ENCODE measurements around the gene TMEM106B. TPM values are rescaled to one million over a fixed set of nuclear protein-coding genes. Genes with fewer than 3 reads are reported as not detected.

Gene TMEM106B
- total RNA-seq, 2 donors from 2014 or later, result 14.9 to 20.6 TPM

- H3K36me3 Mint-ChIP-seq, result peaks cover 12% of the 10 kb centered on the region
- no peak overlapping the region for H3K4me3 Mint-ChIP-seq
- ATAC-seq (no peak), DNase-seq (ENCODE audit: low spot score) (no peak)
- H3K9me3 Mint-ChIP-seq, result no peaks in the 10 kb centered on the region
- H3K27ac Mint-ChIP-seq, result no peak overlapping the region
- no peaks in the 10 kb centered on the region for H3K27me3 Mint-ChIP-seq
- peaks cover 14 to 17% of the 10 kb centered on the region in 2 donors for H3K4me1 Mint-ChIP-seq (ENCODE audit: low read depth in 2 of 2)
Measured at GRCh38 chr7:12239806-12240205, 28.7 kb downstream of the TMEM106B start.

DNA sequence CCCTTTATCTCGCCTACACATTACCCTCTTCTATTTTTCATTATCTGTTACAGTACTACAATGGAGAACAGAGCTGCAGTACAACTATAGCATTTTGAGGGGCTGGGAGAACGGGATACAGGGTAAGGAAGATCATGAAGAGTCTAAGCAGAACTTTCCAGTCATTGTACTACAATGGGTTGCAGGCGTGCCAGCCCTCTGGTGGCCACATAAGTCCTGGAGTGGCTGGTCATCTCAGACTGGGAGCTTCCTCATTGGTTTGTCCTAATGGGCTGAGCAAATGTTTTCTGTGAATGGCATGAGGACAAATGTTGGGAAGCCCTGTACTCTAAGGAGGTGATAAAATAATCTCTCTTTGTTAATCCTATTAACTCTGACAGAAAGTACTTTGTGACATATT lies 33.0 kb downstream of the TMEM106B start:
- H3K4me1 Mint-ChIP-seq (ENCODE audit: low read depth in 2 of 2), result peaks cover 12 to 17% of the 10 kb centered on the region in 2 donors
- DNase-seq (ENCODE audit: low spot score) (no peak), ATAC-seq (no peak)
- no peak overlapping the region for H3K4me3 Mint-ChIP-seq
- peaks cover 3% of the 10 kb centered on the region for H3K36me3 Mint-ChIP-seq
- H3K9me3 Mint-ChIP-seq, result no peaks in the 10 kb centered on the region
- H3K27ac Mint-ChIP-seq, result no peak overlapping the region
- H3K27me3 Mint-ChIP-seq, result no peaks in the 10 kb centered on the region

DNA sequence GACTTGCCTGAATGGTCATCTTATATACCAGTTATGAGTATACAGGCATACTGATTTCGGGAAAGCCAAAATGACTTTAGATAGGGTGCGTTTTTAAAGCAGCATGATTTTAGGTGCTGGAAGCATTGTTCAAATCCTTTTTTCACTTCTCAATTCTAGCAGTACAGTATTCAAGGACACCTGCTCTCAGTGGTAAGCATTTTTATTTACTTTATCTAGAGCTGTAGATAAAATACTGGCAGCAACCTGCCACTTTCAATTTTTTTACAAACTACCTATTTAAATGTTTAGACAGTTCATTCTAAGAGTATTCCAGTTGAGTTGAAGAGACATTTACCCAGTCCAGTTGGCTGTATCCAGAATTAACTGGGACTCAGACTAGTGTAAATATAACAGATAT lies 33.6 kb downstream of the TMEM106B start:
- Mint-ChIP-seq H3K27ac (no peak overlapping the region), H3K36me3 (no peaks in the 10 kb centered on the region), H3K4me3 (no peak overlapping the region), H3K9me3 (no peaks in the 10 kb centered on the region), H3K27me3 (peaks cover 0 to under 1% of the 10 kb centered on the region in 2 donors), H3K4me1 (ENCODE audit: low read depth in 2 of 2) (peaks cover 7 to 14% of the 10 kb centered on the region in 2 donors)
- ATAC-seq (no peak), DNase-seq (ENCODE audit: low spot score) (no peak)

DNA sequence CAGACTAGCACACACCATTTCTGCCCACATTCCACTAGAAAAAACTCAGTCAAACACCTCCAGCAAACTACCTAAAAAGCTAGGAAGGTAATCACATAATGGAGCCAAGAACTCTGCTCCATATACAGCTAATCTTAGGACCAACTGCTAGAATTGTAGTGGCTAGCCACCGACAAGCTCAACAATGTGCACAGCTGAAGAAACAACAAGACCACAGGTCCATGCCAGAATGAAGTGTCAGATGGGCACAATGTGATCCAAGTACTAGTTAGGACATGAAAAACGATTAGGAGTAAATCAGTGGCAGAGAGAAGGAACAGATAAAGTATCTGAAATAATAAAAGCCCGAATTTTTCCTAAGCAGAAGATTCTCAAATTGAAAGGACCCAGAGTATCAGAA lies 38.6 kb downstream of the TMEM106B start:
- Mint-ChIP-seq H3K4me1 (ENCODE audit: low read depth in 2 of 2) (no peaks in the 10 kb centered on the region), H3K9me3 (peaks cover 16% of the 10 kb centered on the region), H3K27me3 (peaks cover 14 to 16% of the 10 kb centered on the region in 2 donors), H3K36me3 (peaks cover 25% of the 10 kb centered on the region), H3K4me3 (no peak overlapping the region), H3K27ac (no peak overlapping the region)
- no peak for ATAC-seq
- DNase-seq (ENCODE audit: low spot score), result no peak

DNA sequence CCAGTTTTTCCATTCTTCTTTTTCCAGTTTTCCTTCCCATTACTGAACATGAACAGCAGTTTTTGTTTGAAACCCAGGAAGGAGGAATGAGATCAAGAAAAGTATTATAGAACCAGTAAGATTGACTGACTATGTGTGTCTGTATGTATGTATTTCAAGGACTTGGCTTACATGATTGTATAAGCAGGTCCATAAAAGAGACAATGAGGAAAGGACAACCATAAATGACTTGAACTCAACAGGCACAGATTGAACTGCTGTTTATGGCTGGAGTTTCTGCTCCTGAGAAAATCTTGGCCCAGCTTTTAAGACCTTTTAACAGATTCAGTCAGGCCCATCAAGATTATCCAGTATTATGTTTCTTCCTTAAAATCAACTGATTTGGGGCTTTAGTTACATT lies 39.1 kb downstream of the TMEM106B start:
- Mint-ChIP-seq H3K36me3 (peaks cover 25% of the 10 kb centered on the region), H3K27ac (no peak overlapping the region), H3K27me3 (peaks cover 14 to 16% of the 10 kb centered on the region in 2 donors), H3K4me3 (no peak overlapping the region), H3K9me3 (peaks cover 16% of the 10 kb centered on the region), H3K4me1 (ENCODE audit: low read depth in 2 of 2) (no peaks in the 10 kb centered on the region)
- no peak for ATAC-seq
- DNase-seq (ENCODE audit: low spot score), result no peak

- Mint-ChIP-seq H3K4me1 (ENCODE audit: low read depth in 2 of 2) (peaks cover 0 to 2% of the 10 kb centered on the region in 2 donors), H3K9me3 (peaks cover 16% of the 10 kb centered on the region), H3K36me3 (peaks cover 25% of the 10 kb centered on the region), H3K4me3 (no peak overlapping the region), H3K27ac (no peak overlapping the region), H3K27me3 (peaks cover 14 to 16% of the 10 kb centered on the region in 2 donors)
- no peak for DNase-seq (ENCODE audit: low spot score)
- no peak for ATAC-seq
Measured at GRCh38 chr7:12256090-12256489, 45.0 kb downstream of the TMEM106B start.

DNA sequence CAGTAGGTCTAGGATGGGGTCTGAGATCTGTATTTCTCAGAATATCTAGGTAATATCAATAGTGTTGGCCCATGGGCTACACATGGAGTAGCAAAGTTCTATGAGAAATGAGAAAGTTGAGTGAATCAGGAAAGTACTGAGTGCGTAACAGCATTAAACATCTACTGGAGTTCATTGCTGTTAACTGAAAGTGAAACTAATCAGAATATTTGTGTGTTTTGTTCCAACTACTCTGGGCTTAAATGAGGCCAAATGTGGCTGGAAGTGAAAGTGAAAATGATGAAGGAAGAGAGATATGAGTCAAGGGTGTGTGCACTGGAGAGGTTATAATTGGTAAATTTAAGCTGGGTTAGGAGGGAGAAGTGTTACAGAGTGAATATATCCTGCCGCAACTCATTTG lies 46.5 kb downstream of the TMEM106B start:
- ATAC-seq (peak; percentile 99 to 100), DNase-seq (ENCODE audit: low spot score) (peak; percentile 72)
- H3K4me1 Mint-ChIP-seq (ENCODE audit: low read depth in 2 of 2), result peaks cover 0 to 2% of the 10 kb centered on the region in 2 donors
- H3K27ac Mint-ChIP-seq, result no peak overlapping the region
- H3K4me3 Mint-ChIP-seq, result no peak overlapping the region
- peaks cover 11% of the 10 kb centered on the region for H3K36me3 Mint-ChIP-seq
- peaks cover 4% of the 10 kb centered on the region for H3K9me3 Mint-ChIP-seq
- H3K27me3 Mint-ChIP-seq, result peaks cover 1 to 2% of the 10 kb centered on the region in 2 donors

GRCh38 chr7:12258074-12258473 lies 47.0 kb downstream of the TMEM106B start:
- DNase-seq (ENCODE audit: low spot score) (no peak), ATAC-seq (no peak)
- no peak overlapping the region for H3K27ac Mint-ChIP-seq
- peaks cover 0 to 2% of the 10 kb centered on the region in 2 donors for H3K27me3 Mint-ChIP-seq
- H3K9me3 Mint-ChIP-seq, result peaks cover 4% of the 10 kb centered on the region
- H3K4me1 Mint-ChIP-seq (ENCODE audit: low read depth in 2 of 2), result peaks cover 0 to 2% of the 10 kb centered on the region in 2 donors
- H3K36me3 Mint-ChIP-seq, result peaks cover 6% of the 10 kb centered on the region
- no peak overlapping the region for H3K4me3 Mint-ChIP-seq

DNA sequence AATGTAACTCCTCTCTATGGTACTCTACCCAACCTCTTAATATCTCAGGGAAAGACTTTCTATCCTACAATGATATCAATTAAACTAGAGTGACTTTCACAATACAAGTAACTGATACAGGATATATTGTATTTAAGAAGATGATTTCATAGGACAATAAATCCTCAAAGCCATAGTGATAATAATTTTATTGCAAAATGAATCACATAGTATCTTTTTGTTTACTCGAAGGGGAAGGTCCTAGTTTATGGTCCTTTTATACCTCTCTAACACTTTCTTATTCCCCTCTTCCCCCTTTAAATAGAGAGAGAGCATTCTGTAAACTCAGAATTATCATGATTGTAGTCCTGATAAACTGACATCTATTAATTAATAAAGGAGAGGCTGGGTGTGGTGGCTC lies 56.4 kb downstream of the TMEM106B start:
- H3K4me1 Mint-ChIP-seq (ENCODE audit: low read depth in 2 of 2), result no peaks in the 10 kb centered on the region
- H3K4me3 Mint-ChIP-seq, result no peak overlapping the region
- no peak for ATAC-seq
- no peak overlapping the region for H3K27ac Mint-ChIP-seq
- no peaks in the 10 kb centered on the region for H3K36me3 Mint-ChIP-seq
- no peaks in the 10 kb centered on the region for H3K9me3 Mint-ChIP-seq
- no peak for DNase-seq (ENCODE audit: low spot score)
- H3K27me3 Mint-ChIP-seq, result peaks cover 4 to 8% of the 10 kb centered on the region in 2 donors

DNA sequence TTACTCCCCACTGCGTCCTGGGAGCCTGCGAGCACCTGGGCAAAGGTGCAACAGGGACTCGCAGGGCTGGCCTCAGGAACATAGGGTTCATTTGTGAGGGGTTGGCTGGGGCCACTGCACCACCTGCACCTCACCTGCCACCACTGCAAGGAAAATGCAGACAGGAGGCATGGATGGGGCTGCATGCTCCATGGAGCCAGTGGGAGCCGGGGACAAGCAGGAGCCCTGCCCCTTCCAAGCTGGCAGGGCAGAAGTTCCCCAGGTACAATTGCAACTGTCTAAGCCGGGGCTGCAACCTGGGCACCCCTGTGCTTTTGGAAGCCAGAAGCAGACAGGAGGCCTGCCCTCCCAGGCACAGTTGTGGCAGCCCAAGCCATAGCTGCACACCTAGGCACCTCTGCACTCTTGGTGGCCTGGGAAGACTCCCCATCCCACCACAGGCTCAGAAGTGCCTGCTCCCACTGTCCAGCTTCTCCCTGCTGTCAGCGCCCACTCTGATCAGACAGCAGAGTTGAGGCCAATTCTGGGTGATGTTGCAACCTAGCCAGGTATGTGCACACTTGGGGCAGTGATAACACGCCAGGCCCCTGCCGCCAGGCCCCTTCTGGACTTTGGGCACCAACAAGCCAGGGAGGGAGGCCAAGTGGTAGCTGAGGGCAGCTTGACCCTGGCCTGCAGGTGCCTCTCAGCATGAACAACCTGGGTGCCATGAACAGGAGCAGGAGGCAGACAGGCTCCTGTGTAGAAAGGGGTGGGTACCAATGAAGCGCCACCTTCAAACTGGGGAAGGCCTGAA lies 58.2 kb downstream of the TMEM106B start:
- H3K4me3 Mint-ChIP-seq, result no peak overlapping the region
- H3K27ac Mint-ChIP-seq, result no peak overlapping the region
- DNase-seq (ENCODE audit: low spot score) (no peak), ATAC-seq (peak in 1 of 2 donors; percentile 20)
- peaks cover 7 to 11% of the 10 kb centered on the region in 2 donors for H3K27me3 Mint-ChIP-seq
- no peaks in the 10 kb centered on the region for H3K9me3 Mint-ChIP-seq
- H3K36me3 Mint-ChIP-seq, result no peaks in the 10 kb centered on the region
- H3K4me1 Mint-ChIP-seq (ENCODE audit: low read depth in 2 of 2), result no peaks in the 10 kb centered on the region

- DNase-seq (ENCODE audit: low spot score) (no peak), ATAC-seq (no peak)
- peaks cover 9% of the 10 kb centered on the region for H3K36me3 Mint-ChIP-seq
- H3K27me3 Mint-ChIP-seq, result peaks cover 13 to 31% of the 10 kb centered on the region in 2 donors
- no peak overlapping the region for H3K27ac Mint-ChIP-seq
- H3K9me3 Mint-ChIP-seq, result no peaks in the 10 kb centered on the region
- H3K4me1 Mint-ChIP-seq (ENCODE audit: low read depth in 2 of 2), result peaks cover 0 to 3% of the 10 kb centered on the region in 2 donors
- H3K4me3 Mint-ChIP-seq, result no peak overlapping the region
Measured at GRCh38 chr7:12281038-12281437, 69.9 kb downstream of the TMEM106B start.

DNA sequence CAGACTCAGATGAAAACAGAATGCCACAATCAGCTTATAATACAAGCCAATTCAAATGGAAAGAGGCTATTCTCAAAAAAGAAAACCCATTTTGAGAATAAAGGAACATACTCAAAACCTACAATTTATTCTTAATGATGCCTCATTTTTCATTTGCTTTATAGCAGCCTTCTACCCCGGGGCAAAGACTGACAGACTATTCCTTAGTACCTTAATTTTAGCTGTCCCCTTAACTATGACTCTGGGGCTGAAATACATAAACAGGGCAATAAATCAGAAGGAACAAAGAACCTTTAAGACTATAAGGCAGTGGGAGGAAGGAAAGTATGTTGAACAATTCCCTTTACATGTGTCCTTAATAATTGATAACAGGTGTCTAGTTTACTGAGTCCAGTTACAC lies 76.8 kb downstream of the TMEM106B start:
- ATAC-seq, result no peak
- peaks cover 0 to 6% of the 10 kb centered on the region in 2 donors for H3K4me1 Mint-ChIP-seq (ENCODE audit: low read depth in 2 of 2)
- no peak overlapping the region for H3K4me3 Mint-ChIP-seq
- DNase-seq (ENCODE audit: low spot score), result no peak
- no peaks in the 10 kb centered on the region for H3K36me3 Mint-ChIP-seq
- no peaks in the 10 kb centered on the region for H3K9me3 Mint-ChIP-seq
- H3K27me3 Mint-ChIP-seq, result peaks cover 5 to 12% of the 10 kb centered on the region in 2 donors
- no peak overlapping the region for H3K27ac Mint-ChIP-seq

GRCh38 chr7:12289996-12290395 lies 78.9 kb downstream of the TMEM106B start:
- H3K4me1 Mint-ChIP-seq (ENCODE audit: low read depth in 2 of 2), result peaks cover 0 to 6% of the 10 kb centered on the region in 2 donors
- no peak overlapping the region for H3K27ac Mint-ChIP-seq
- no peaks in the 10 kb centered on the region for H3K36me3 Mint-ChIP-seq
- no peaks in the 10 kb centered on the region for H3K9me3 Mint-ChIP-seq
- DNase-seq (ENCODE audit: low spot score) (no peak), ATAC-seq (no peak)
- H3K27me3 Mint-ChIP-seq, result peaks cover 0 to 5% of the 10 kb centered on the region in 2 donors
- no peak overlapping the region for H3K4me3 Mint-ChIP-seq

DNA sequence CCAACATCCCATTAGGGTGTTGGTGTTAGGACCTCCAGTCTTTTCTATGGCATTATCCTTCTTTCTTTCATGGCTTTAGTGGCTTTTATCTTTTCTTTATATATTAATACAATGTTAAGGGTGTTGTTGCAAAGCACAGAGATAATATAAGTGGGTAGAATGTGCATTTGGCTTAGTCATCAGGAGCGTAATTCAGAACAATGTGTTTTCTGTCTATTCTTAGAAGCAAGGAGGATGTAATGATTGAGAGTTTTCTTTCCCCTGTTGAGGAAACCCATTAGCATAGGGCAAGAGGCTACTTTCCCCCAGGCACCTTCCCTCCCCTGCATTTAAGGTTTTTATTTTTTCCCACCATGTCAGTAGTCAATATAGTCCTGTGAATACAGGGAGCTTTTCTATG lies 79.7 kb downstream of the TMEM106B start:
- Mint-ChIP-seq H3K4me1 (ENCODE audit: low read depth in 2 of 2) (peaks cover 0 to 6% of the 10 kb centered on the region in 2 donors), H3K36me3 (no peaks in the 10 kb centered on the region), H3K4me3 (no peak overlapping the region), H3K27ac (no peak overlapping the region), H3K9me3 (no peaks in the 10 kb centered on the region), H3K27me3 (peaks cover 0 to 8% of the 10 kb centered on the region in 2 donors)
- DNase-seq (ENCODE audit: low spot score) (no peak), ATAC-seq (no peak)
